Effector memory CD4-positive, alpha-beta T cell (primary cell): ENCODE results near the gene ZBTB2.
A peak's percentile ranks its signal among the peaks of the same experiment; 100 is the strongest.

ENCODE experiments used
- DNase-seq, 3 donors: peaks; one replicate each; pipeline ENCODE4 v3.0.0-alpha.2; 2020
- H3K27ac ChIP-seq: 2 replicates; pipeline ENCODE4 v1.7.0; 2013; ENCODE audit warnings: mild to moderate bottlenecking, low read length, moderate library complexity; ENCODE audit not compliant: insufficient read depth, poor library complexity, severe bottlenecking
- H3K27me3 ChIP-seq: replicated peaks from 2 replicates; pipeline ENCODE4 v1.7.0; 2013; ENCODE audit warnings: mild to moderate bottlenecking, low read length; ENCODE audit not compliant: insufficient read depth, control insufficient read depth, poor library complexity, severe bottlenecking
- H3K36me3 ChIP-seq: 2 replicates; pipeline ENCODE4 v1.7.0; 2013; ENCODE audit warnings: mild to moderate bottlenecking, low read length, moderate library complexity; ENCODE audit not compliant: control insufficient read depth, insufficient read depth
- H3K4me1 ChIP-seq: 2 replicates; pipeline ENCODE4 v1.7.0; 2013; ENCODE audit warnings: low read length, mild to moderate bottlenecking; ENCODE audit not compliant: control insufficient read depth, insufficient read depth, poor library complexity, severe bottlenecking
- H3K4me3 ChIP-seq: 2 replicates; pipeline ENCODE4 v1.7.0; 2013; ENCODE audit warnings: low read length, low read depth, mild to moderate bottlenecking; ENCODE audit not compliant: insufficient read depth, poor library complexity, severe bottlenecking
- H3K9me3 ChIP-seq: 2 replicates; pipeline ENCODE4 v1.7.0; 2013; ENCODE audit warnings: mild to moderate bottlenecking, low read length, moderate library complexity; ENCODE audit not compliant: control insufficient read depth
- total RNA-seq, 3 donors: gene quantifications; one replicate each; lab custom pipeline; 2026; lab: John Stamatoyannopoulos, UW

The ZBTB2 gene, protein sequence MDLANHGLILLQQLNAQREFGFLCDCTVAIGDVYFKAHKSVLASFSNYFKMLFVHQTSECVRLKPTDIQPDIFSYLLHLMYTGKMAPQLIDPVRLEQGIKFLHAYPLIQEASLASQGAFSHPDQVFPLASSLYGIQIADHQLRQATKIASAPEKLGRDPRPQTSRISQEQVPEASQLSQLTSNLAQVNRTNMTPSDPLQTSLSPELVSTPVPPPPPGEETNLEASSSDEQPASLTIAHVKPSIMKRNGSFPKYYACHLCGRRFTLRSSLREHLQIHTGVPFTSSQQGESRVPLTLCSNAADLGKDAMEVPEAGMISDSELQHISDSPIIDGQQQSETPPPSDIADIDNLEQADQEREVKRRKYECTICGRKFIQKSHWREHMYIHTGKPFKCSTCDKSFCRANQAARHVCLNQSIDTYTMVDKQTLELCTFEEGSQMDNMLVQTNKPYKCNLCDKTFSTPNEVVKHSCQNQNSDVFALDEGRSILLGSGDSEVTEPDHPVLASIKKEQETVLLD
- 44.9 to 70.6 (median 53.6) reads per million in 3 donors for total RNA-seq

GRCh38 chr6:151391471-151392413, at the start of gene ZBTB2:
ZBTB2 (minus strand) TSS chr6:151391559; CDS start chr6:151373637, 17,922 bp downstream.
- Histone ChIP-seq H3K4me1 (peaks cover 34% of the 10 kb centered on the region), H3K36me3 (no peaks in the 10 kb centered on the region), H3K27me3 (no peaks in the 10 kb centered on the region), H3K4me3 (peak within 1 kb of the TSS; percentile 95), H3K27ac (peak within 1 kb of the TSS; percentile 97), H3K9me3 (no peaks in the 10 kb centered on the region)
- DNase-seq, result peak; percentile 63 to 75 (median 72)

GRCh38 chr6:151440930-151441329, 49.6 kb upstream of the ZBTB2 start:
- DNase-seq, result no peak
- Histone ChIP-seq H3K27ac (no peak overlapping the region), H3K36me3 (peaks cover 13% of the 10 kb centered on the region), H3K4me3 (no peak overlapping the region), H3K9me3 (no peaks in the 10 kb centered on the region), H3K27me3 (no peaks in the 10 kb centered on the region), H3K4me1 (no peaks in the 10 kb centered on the region)

GRCh38 chr6:151440498-151440897, 49.1 kb upstream of the ZBTB2 start:
- no peak for DNase-seq
- no peak overlapping the region for H3K4me3 ChIP-seq
- no peak overlapping the region for H3K27ac ChIP-seq
- H3K36me3 ChIP-seq, result peaks cover 13% of the 10 kb centered on the region
- no peaks in the 10 kb centered on the region for H3K9me3 ChIP-seq
- no peaks in the 10 kb centered on the region for H3K27me3 ChIP-seq
- H3K4me1 ChIP-seq, result no peaks in the 10 kb centered on the region

DNA sequence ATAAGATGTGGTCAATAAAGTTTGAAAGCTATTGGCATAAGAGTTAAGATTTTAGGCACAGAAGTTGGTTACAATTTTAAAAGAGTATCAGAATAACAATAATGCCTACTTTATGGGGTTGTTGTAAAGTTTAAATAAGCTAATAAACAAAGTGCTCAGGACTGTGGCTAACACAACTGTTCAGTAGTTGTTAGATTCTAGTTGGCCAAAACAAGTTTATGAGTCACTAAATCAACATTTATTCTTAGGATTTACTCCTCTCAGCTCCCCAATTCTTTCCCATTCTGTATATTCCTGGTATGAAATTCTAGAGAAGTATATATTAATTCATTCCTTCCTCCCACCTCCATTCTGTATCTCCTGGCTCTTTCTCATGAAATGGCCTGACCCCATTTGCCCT, 46.0 kb upstream of the ZBTB2 start:
- H3K9me3 ChIP-seq, result no peaks in the 10 kb centered on the region
- H3K4me1 ChIP-seq, result no peaks in the 10 kb centered on the region
- no peak for DNase-seq
- H3K27ac ChIP-seq, result no peak overlapping the region
- peaks cover 22% of the 10 kb centered on the region for H3K36me3 ChIP-seq
- H3K27me3 ChIP-seq, result no peaks in the 10 kb centered on the region
- no peak overlapping the region for H3K4me3 ChIP-seq

DNA sequence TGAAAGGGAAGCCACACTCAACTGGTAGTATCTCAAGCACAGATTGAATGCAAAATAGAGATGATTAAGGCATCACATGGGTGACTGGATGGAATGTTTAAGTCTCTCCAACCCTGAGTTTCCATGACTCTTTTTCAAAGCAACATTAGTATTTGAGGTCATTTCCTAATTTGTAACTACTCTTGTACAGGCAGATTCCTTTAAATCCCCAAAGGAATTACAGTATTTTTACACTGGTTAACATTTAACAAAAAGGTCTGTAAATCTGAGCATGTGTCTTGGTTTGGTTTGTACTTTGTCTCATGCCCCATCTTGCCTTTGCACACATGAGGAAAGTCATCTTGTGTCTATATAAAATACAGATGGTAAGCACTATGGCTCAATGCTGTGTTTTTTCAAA, 45.4 kb upstream of the ZBTB2 start:
- Histone ChIP-seq H3K4me3 (no peak overlapping the region), H3K27ac (no peak overlapping the region), H3K9me3 (no peaks in the 10 kb centered on the region), H3K4me1 (no peaks in the 10 kb centered on the region), H3K27me3 (no peaks in the 10 kb centered on the region), H3K36me3 (peaks cover 27% of the 10 kb centered on the region)
- no peak for DNase-seq

GRCh38 chr6:151436300-151436699, 44.9 kb upstream of the ZBTB2 start:
- Histone ChIP-seq H3K4me1 (no peaks in the 10 kb centered on the region), H3K36me3 (peaks cover 25% of the 10 kb centered on the region), H3K27me3 (no peaks in the 10 kb centered on the region), H3K27ac (no peak overlapping the region), H3K9me3 (no peaks in the 10 kb centered on the region), H3K4me3 (no peak overlapping the region)
- DNase-seq, result no peak

DNA sequence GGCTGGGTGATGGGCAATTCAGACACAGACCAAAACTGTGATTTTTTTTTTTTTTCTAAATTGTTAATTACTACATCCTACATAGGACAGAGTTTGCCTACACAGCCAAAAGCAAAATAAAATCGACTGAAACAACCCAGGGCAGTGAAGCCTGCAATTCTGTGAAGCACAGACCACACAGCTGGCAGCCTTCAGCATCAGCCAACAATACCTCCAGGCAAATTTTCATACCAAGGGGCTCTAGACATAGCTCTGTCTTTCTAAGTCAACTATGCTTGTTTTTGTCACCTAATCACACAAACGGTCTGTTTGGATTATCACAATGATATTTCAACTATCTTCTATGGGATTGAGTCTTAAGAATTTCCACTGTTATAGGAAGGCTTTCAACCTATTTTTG, 43.0 kb upstream of the ZBTB2 start:
- Histone ChIP-seq H3K4me3 (no peak overlapping the region), H3K27me3 (no peaks in the 10 kb centered on the region), H3K36me3 (peaks cover 37% of the 10 kb centered on the region), H3K27ac (no peak overlapping the region), H3K4me1 (no peaks in the 10 kb centered on the region), H3K9me3 (no peaks in the 10 kb centered on the region)
- DNase-seq, result no peak

DNA sequence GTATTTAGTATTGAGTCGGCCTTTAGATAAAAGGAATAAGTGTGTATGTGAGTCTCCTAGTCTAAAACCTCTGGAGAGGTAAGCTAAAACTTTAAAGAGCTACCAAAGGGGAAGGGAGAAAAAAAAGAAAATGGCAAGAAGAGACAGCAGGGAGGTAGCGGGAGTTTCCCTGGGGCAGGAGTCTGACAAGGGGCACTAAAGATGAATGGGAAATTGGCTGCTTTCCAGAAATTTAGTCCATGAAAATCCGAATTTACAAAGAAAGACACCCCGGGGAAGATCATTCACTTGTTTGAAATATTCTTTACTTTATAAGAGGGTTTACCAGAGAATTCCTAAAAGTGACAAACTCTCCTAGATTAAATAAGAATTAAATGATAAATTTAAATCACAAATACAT, 41.3 kb upstream of the ZBTB2 start:
- H3K27me3 ChIP-seq, result no peaks in the 10 kb centered on the region
- no peak overlapping the region for H3K4me3 ChIP-seq
- H3K27ac ChIP-seq, result no peak overlapping the region
- no peaks in the 10 kb centered on the region for H3K9me3 ChIP-seq
- no peak for DNase-seq
- H3K36me3 ChIP-seq, result peaks cover 40% of the 10 kb centered on the region
- no peaks in the 10 kb centered on the region for H3K4me1 ChIP-seq

DNA sequence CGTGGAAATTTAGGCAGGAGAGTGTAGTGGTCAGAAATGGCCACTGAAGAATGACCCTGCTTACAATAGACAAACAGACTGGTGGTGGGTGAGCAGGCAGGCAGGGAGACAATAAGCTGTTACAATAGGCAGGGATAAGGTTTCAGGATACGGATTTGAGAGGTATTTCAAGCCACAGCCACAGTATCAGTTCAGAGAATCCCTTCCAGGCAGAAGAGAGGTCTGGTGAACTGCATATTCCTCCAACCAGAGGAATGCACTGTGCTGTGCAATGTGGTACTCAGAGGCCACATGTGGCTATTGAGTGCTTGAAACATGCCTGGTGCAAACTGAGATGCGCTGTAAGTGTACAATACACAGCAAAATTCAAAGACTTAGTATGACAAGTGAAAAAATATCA, 40.0 kb upstream of the ZBTB2 start:
- H3K4me3 ChIP-seq, result no peak overlapping the region
- no peak for DNase-seq
- H3K36me3 ChIP-seq, result peaks cover 43% of the 10 kb centered on the region
- H3K27me3 ChIP-seq, result no peaks in the 10 kb centered on the region
- no peaks in the 10 kb centered on the region for H3K9me3 ChIP-seq
- no peaks in the 10 kb centered on the region for H3K4me1 ChIP-seq
- no peak overlapping the region for H3K27ac ChIP-seq
